AG04449 (cell line): ENCODE results near the gene RELB.

Experiments used
- CTCF ChIA-PET: fragments of 350-600 bp; formaldehyde crosslinking; extraction: SDS; loops from one replicate; lab custom pipeline; 2021; ENCODE audit warnings: antibody characterized with exemption; lab: Yijun Ruan, JAX
- POLR2A ChIA-PET: fragments of 400-600, 350-600 bp; formaldehyde crosslinking; extraction: SDS; loops from one replicate; lab custom pipeline; 2020; ENCODE audit warnings: antibody characterized with exemption, inconsistent platforms; lab: Yijun Ruan, JAX
- DNase-seq: peaks from one replicate; pipeline ENCODE4 v3.0.0-alpha.2; 2010; ENCODE audit warnings: low read depth, low spot score
- H3K4me3 ChIP-seq: 2 replicates; pipeline ENCODE4 v1.5.1; 2011; ENCODE audit warnings: low read depth, mild to moderate bottlenecking, control low read depth, low read length
- CTCF ChIP-seq: IDR thresholded peaks from one replicate; pipeline ENCODE4 v1.5.1; 2011; ENCODE audit warnings: mild to moderate bottlenecking, moderate library complexity, low read length, control low read depth, inconsistent platforms; ENCODE audit not compliant: insufficient read depth; ENCODE audit errors: missing control alignments

Gene RELB

DNA sequence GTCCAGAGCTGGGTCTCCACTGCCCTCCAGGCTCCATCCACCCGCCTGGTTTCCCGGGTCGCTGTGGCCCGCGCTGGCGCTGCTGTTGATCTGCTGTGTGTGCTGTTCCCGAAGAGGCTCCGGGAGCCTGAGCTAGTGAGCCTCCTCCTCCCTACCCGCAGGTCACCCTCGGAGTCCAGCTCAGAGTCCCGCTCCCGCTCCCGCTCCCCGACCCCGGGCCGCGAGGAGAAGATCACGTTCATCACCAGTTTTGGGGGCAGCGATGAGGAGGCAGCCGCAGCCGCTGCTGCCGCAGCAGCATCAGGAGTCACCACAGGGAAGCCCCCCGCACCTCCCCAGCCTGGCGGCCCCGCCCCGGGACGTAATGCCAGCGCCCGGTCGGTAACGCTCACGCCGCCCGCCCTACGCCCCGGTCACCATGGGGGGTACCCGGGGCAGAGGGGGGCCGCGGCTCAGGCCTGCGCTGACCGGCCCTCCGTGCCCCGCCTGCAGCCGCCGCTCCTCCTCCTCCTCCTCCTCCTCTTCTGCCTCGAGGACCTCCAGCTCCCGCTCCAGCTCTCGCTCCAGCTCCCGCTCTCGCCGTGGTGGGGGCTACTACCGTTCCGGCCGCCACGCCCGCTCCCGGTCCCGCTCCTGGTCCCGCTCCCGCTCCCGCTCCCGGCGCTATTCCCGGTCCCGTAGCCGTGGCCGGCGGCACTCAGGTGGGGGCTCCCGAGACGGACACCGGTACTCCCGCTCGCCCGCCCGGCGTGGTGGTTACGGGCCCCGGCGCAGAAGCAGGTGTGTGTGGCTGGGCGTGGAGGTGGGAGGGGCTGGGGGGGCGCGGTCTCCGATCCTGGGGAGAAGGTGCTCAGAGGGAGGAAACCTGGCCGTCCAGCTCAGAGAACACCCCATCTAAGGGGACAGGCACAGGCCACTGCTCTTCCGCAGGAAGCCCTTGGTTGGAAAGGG, 62.9 kb downstream of the RELB start:
- no peak for TF ChIP-seq CTCF
- no peak for DNase-seq
- no peak overlapping the region for H3K4me3 ChIP-seq
- ChIA-PET CTCF (interaction anchor here (1.5 to 1.9 kb wide), 2 partner anchors 9 to 275 kb away, joined by 4 to 5 read pairs; no protein-coding TSS in a partner anchor), POLR2A (no interaction called here)

- no peak overlapping the region for H3K4me3 ChIP-seq
- no peak for TF ChIP-seq CTCF
- ChIA-PET POLR2A (no interaction called here), CTCF (interaction anchor here (1.3 kb wide), 1 partner anchor 112 kb away, joined by 3 read pairs; the partner anchor contains the start of gene BLOC1S3)
- no peak for DNase-seq
These were observed 65.8 kb downstream of the RELB start for GRCh38 chr19:45066921-45067661.

- no peak overlapping the region for H3K4me3 ChIP-seq
- CTCF ChIA-PET = interaction anchor here (1.9 kb wide), 1 partner anchor 9 kb away, joined by 19 read pairs; no protein-coding TSS in a partner anchor
- no peak for DNase-seq
- no peak for TF ChIP-seq CTCF
- POLR2A ChIA-PET = no interaction called here
These were observed 66.8 kb downstream of the RELB start for GRCh38 chr19:45068041-45068440.

DNA sequence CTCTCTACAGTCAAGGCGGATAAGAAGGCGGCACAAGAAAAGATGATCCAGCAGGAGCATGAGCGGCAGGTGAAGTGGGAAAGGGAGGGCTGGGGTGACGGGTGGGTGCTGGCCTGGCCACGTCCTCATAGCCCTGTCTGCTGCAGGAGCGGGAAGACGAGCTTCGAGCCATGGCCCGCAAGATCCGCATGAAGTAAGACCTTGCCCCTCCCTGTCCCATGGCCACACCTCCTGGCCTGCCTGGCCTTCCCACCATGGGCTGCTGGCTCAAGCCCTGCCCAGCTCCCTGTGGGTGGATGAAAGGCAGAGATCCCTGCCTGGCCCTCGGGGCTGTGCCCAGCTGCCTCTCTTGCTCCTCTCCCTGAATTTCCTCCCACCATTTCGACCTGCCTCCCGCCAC, 67.8 kb downstream of the RELB start:
- CTCF ChIA-PET = interaction anchor here (1.9 kb wide), 1 partner anchor 10 kb away, joined by 19 read pairs; no protein-coding TSS in a partner anchor

GRCh38 chr19:45070214-45070613, 69.0 kb downstream of the RELB start:
- ChIA-PET CTCF (interaction anchor here (1.0 kb wide), 1 partner anchor 10 kb away, joined by 3 read pairs; no protein-coding TSS in a partner anchor), POLR2A (no interaction called here)
- TF ChIP-seq CTCF = no peak
- no peak for DNase-seq
- no peak overlapping the region for H3K4me3 ChIP-seq

More for the DNA sequence above, 67.8 kb downstream of the RELB start:
- POLR2A ChIA-PET = no interaction called here
- no peak overlapping the region for H3K4me3 ChIP-seq
- no peak for DNase-seq
- TF ChIP-seq CTCF = no peak
